ENCODE measurements around the gene ECPAS.
"Not testable (repeated sequence)": the region's sequence is repeated elsewhere in the genome, so short reads cannot be mapped to it uniquely, and the experiment has no call there.

The ECPAS gene

DNA sequence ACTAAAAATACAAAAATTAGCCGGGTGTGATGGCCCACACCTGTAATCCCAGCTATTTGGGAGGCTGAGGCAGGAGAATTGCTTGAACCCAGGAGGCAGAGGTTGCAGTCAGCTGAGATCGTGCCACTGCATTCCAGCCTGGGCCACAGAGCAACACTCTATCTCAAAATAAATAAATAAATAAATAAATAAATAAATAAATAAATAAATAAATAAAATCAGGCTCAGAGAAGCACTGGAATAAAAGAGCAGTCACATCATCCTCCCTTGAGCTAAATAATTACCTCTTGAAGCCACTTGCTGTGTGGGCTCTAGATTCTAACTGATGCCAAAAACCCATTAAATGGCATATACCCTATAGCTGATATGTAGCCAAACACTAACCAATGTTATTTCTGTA is 13.0 kb upstream of the ECPAS start:
- not testable (repeated sequence) for H3K9me3 Mint-ChIP-seq; H3K4me1 Mint-ChIP-seq (ENCODE audit: low read depth in 2 of 2); H3K27ac Mint-ChIP-seq; H3K4me3 Mint-ChIP-seq; H3K36me3 Mint-ChIP-seq (ENCODE audit: insufficient read depth); ATAC-seq (replicated peaks); DNase-seq
- peaks cover 11 to 18% of the 10 kb centered on the region in 2 donors for H3K27me3 Mint-ChIP-seq

DNA sequence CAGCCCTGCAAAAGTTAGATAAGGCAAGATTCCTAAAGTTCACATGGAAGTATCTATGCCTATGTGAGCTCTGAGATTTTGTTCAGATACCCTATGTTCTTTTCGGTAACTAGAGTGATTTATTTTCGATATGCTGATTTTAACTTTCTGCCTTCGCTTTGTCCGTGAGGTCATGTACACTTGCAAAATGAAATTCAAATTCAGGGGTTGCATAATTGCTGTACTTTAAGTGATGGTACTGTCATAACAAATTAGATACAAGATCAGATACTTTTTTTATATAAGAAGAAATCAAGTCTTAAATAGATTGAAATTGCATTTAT is 350 bp upstream of the ECPAS start:
- ATAC-seq (replicated peaks) (no peak), DNase-seq (no peak)
- peak overlapping the region; percentile 80 to 86 for H3K27ac Mint-ChIP-seq
- peaks cover 11% of the 10 kb centered on the region for H3K36me3 Mint-ChIP-seq (ENCODE audit: insufficient read depth)
- peak overlapping the region; percentile 78 to 83 for H3K4me3 Mint-ChIP-seq
- H3K4me1 Mint-ChIP-seq (ENCODE audit: low read depth in 2 of 2) = peaks cover 15 to 25% of the 10 kb centered on the region in 2 donors
- H3K9me3 Mint-ChIP-seq = no peaks in the 10 kb centered on the region
- H3K27me3 Mint-ChIP-seq = peaks cover 0 to 5% of the 10 kb centered on the region in 2 donors

DNA sequence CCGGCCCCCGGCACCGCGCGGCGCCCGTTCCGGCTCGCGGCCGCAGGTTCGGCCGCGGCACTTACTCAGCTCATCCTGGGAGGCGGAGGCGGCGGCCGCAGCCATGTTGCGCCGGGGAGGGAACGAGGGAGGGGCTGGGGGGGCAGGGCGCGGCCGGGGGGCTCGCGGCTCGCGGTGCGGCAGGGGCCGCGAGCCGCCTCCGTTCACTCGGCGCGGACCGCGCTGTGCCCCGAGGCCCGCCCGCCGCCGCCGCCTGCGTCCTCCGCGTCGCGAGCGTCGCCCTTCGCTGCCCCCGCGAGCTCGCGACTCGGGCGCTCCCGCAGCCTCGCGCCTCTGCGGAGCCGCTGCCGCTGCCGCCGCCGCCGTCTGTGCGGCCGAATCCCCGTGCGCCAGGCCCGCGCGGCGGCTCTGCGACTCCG is 735 bp downstream of the ECPAS start:
- DNase-seq (peak in 2 of 3 experiments; percentile 24 to 51), ATAC-seq (replicated peaks) (peak; percentile 46)
- no peaks in the 10 kb centered on the region for H3K9me3 Mint-ChIP-seq
- peaks cover 18 to 31% of the 10 kb centered on the region in 2 donors for H3K4me1 Mint-ChIP-seq (ENCODE audit: low read depth in 2 of 2)
- peak overlapping the region in 1 of 2 donors; percentile 84 for H3K4me3 Mint-ChIP-seq
- no peak overlapping the region for H3K27ac Mint-ChIP-seq
- peaks cover 14% of the 10 kb centered on the region for H3K36me3 Mint-ChIP-seq (ENCODE audit: insufficient read depth)
- peaks cover 0 to 5% of the 10 kb centered on the region in 2 donors for H3K27me3 Mint-ChIP-seq

DNA sequence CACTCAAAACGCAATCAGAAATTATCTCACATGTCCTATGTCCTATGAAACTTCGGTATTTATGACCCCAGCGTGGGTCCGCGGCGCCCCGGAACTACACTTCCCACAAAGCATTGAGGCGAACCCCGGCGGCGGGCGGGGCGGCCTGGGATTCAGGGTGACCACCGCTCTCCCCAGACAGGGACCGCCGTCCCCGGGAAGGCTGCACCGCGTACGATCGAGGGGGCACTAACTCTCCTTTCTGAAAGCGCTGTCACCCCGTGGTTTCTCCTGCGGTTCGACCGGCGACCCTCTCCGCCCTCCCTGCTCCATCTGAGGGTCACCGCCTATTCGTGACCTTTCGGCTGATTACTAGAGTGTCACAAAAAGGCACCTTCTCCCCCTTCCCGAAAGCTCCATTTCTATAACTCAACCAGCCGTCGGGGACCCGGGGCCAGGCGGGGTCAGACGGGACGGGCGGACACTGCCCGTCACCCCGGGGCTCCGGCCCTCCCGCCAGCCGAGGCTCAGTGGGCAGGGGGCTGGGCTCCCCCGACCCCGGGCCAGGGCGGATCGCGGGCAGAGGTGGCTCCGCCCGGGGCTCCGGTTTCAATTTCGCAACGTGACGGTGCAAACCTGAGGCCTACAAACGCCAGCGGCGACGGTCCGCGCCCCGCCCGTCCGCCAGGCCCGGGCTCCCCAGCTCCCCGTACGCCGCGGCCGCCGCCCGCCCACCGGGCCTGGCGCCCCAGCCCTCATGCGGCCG is 1.3 kb downstream of the ECPAS start:
- peak overlapping the region; percentile 13 to 92 for H3K27ac Mint-ChIP-seq
- H3K36me3 Mint-ChIP-seq (ENCODE audit: insufficient read depth) = peaks cover 14% of the 10 kb centered on the region
- ATAC-seq (replicated peaks) (peak; percentile 45), DNase-seq (peak; percentile 36 to 47 (median 46))
- peaks cover 18 to 32% of the 10 kb centered on the region in 2 donors for H3K4me1 Mint-ChIP-seq (ENCODE audit: low read depth in 2 of 2)
- peak overlapping the region; percentile 84 to 86 for H3K4me3 Mint-ChIP-seq
- H3K27me3 Mint-ChIP-seq = peaks cover 0 to 3% of the 10 kb centered on the region in 2 donors
- H3K9me3 Mint-ChIP-seq = no peaks in the 10 kb centered on the region

DNA sequence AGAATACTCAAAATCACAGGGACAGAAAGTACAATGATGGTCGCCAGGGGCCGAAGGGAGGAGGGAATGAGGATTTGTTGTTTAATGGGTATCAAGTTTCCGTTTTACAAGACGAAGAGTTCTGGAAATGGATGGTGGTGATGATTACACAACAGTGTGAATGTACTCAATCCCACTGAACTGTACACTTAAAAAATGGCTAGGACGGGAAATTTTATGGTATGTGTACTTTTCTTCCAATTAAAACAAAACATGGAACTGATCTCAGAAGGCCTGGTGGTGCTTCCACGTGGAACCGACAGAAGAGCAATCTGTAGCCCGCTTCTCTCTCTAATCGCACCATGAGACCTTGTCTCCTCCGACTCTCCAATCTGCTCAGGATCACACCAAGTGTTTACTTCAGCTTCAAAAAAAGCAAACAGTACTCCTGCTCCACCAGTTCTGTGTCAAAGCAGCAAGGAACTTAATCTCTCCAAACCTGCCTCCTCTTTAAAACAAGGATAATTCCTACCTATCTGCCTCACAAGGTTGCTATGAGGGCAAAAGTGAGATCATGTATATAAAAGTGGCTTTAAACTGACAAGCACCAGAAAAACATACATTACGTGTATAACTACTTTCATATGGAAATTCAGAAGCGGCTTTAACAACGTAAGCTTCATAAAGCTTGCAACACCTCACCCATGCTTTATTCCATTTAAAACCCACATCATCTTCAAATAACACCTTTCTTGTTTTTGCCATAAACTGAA is 2.1 kb downstream of the ECPAS start:
- Mint-ChIP-seq H3K4me3 (peak overlapping the region; percentile 84 to 86), H3K27me3 (no peaks in the 10 kb centered on the region), H3K4me1 (ENCODE audit: low read depth in 2 of 2) (peaks cover 22 to 40% of the 10 kb centered on the region in 2 donors), H3K27ac (peak overlapping the region; percentile 13 to 92), H3K9me3 (no peaks in the 10 kb centered on the region), H3K36me3 (ENCODE audit: insufficient read depth) (peaks cover 14% of the 10 kb centered on the region)
- DNase-seq (no peak), ATAC-seq (replicated peaks) (no peak)

DNA sequence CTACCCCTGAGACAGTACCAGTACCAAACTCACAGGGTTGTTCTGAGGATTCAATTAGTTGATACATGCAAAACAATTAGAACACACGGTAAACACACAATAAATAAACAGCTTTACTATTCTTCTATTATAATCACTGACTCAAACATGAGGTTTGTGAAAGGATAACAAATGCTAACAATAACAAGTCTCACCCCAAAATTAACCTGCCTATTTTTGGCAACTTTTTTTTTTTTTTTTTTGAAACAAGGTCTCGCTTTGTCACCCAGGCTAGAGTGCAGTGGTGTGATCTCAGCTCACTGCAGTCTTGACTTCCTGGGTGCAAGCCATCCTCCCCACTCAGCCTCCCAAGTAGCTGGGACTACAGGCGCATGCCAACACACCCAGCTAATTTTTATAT is 6.5 kb downstream of the ECPAS start:
- Mint-ChIP-seq H3K36me3 (ENCODE audit: insufficient read depth) (peaks cover 9% of the 10 kb centered on the region), H3K27me3 (no peaks in the 10 kb centered on the region), H3K4me1 (ENCODE audit: low read depth in 2 of 2) (peaks cover 32 to 60% of the 10 kb centered on the region in 2 donors), H3K4me3 (no peak overlapping the region), H3K27ac (no peak overlapping the region), H3K9me3 (no peaks in the 10 kb centered on the region)
- no peak for ATAC-seq (replicated peaks)
- no peak for DNase-seq

DNA sequence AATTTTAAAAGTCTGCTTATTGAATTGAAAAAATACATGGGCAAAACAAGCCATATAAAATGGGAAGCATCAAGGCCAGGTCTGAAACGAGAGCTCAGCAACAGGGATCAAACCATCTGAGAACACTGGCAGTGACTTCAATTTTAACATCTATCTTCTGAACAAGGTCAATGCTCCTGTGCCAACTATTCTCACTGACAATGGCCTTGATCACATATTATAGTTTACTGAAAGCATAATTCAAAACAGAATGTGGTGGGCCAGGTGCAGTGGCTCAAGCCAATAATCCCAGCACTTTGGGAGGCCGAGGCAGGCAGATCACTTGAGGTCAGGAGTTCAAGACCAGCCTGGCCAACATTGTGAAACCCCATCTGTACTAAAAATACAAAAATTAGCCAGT is 9.0 kb downstream of the ECPAS start:
- DNase-seq (no peak), ATAC-seq (replicated peaks) (no peak)
- Mint-ChIP-seq H3K4me1 (ENCODE audit: low read depth in 2 of 2) (peaks cover 28 to 54% of the 10 kb centered on the region in 2 donors), H3K36me3 (ENCODE audit: insufficient read depth) (peaks cover 3% of the 10 kb centered on the region), H3K27me3 (no peaks in the 10 kb centered on the region), H3K27ac (no peak overlapping the region), H3K9me3 (no peaks in the 10 kb centered on the region), H3K4me3 (no peak overlapping the region)

DNA sequence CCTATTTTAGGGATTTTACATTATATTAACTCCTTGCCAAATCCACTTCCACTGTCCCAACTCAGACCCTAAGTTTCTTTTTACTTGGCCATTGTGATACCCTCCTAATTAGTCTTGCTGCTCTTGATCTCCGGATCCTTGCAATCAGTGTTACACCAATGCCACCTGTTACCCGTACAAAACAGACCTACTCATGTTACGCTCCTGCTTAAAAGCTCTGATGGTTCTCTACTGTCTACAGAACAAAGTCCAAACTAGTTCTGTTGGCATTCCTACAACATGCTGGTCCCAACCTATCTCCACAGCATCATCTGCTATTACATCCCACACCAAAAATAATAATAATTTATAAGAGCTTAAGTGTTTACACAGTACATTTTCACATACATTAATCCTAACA is 9.8 kb downstream of the ECPAS start:
- peaks cover 28 to 54% of the 10 kb centered on the region in 2 donors for H3K4me1 Mint-ChIP-seq (ENCODE audit: low read depth in 2 of 2)

DNA sequence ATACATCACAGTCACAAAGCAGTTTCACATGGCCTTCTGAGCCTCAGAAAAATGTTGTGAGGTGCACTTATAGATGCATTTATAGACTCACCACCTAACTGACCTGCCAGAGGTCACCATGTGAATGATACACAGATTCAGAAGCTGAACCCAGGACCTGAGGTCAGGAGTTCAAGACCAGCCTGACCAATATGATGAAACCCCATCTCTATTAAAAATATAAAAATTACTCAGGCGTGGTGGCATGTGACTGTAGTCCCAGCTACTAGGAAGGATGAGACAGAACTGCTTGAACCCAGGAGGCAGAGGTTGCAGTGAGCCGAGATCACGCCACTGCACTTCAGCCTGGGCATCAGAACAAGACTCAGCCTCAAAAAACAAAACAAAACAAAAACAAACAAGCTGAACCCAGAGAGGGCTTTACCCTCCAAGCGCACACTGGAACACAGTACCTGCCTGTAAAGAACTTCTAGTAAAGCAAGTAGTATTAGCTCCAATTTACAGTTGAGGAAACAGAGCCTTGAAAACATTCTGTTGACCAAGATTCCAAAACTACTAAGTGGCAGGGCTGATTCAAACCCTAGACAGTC is 16.3 kb downstream of the ECPAS start:
- Mint-ChIP-seq H3K9me3 (no peaks in the 10 kb centered on the region), H3K27me3 (no peaks in the 10 kb centered on the region), H3K4me3 (no peak overlapping the region), H3K4me1 (ENCODE audit: low read depth in 2 of 2) (peaks cover 27 to 46% of the 10 kb centered on the region in 2 donors), H3K27ac (peak overlapping the region in 1 of 2 donors; percentile 0), H3K36me3 (ENCODE audit: insufficient read depth) (no peaks in the 10 kb centered on the region)
- DNase-seq (no peak), ATAC-seq (replicated peaks) (no peak)

More for the DNA sequence above, 9.8 kb downstream of the ECPAS start:
- Mint-ChIP-seq H3K27me3 (no peaks in the 10 kb centered on the region), H3K9me3 (no peaks in the 10 kb centered on the region), H3K4me3 (no peak overlapping the region), H3K36me3 (ENCODE audit: insufficient read depth) (peaks cover 3% of the 10 kb centered on the region), H3K27ac (peak overlapping the region in 1 of 2 donors; percentile 6)
- DNase-seq (no peak), ATAC-seq (replicated peaks) (no peak)

DNA sequence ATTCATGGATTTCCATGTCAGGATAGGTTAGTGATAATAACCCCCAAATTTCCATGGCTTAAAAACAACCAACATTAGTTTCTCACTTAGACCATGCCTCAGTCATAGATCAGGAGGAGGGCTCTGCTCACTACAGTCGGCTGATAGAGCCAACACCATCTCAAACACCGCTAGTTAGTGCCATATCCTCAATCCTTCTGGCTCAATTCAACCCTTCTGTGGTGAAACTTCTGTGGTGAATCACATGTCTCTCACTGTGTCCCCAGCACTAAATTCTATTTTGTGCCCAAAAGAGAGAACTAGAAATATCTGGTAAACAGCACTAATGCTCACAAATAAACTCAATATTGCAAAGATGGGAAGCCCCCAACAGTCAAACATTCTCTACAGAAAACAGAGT is 21.1 kb downstream of the ECPAS start:
- Mint-ChIP-seq H3K4me1 (ENCODE audit: low read depth in 2 of 2) (peaks cover 20 to 34% of the 10 kb centered on the region in 2 donors), H3K27ac (no peak overlapping the region), H3K27me3 (no peaks in the 10 kb centered on the region), H3K4me3 (no peak overlapping the region), H3K9me3 (peaks cover 0 to 6% of the 10 kb centered on the region in 2 donors), H3K36me3 (ENCODE audit: insufficient read depth) (no peaks in the 10 kb centered on the region)
- ATAC-seq (replicated peaks) (no peak), DNase-seq (no peak)

DNA sequence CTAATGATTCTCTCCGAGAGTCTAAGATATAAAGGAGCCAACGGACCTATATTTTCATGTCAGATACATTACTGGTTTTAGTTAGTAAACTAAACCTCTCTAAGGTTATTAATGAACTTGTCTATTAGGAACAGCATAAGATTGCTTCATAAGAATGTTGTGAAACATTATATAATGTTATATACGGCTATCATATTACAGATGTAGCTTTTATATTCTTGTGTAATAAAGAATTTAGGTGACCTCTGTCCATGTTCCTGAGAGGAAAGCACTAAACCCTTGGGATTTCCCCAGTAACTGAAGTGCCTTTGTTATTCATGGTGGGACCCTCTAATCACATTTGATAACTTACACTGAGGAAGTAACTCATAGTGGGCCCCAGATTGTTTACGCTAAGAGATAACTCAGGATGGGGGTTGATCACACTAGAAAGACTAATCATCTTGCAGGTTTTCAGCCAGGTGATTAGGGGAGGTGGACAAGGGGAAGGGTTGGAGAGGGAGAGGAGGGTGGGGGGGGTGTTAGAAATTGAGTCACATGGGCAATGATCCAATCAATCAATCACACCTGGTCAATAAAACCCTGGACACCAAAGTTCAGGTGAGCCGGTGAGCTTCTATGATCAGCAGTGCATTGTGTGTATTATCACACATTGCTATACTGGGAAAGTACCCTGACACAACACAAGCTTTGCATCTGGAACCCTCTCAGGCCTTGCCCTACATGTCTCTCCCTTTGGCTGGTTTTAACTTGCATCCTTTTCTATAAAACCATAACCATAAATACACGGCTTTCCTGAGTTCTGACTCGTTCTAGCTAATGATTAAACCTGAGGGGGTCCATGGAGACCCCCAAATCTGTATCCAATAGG is 25.8 kb downstream of the ECPAS start:
- H3K4me3 Mint-ChIP-seq = no peak overlapping the region
- no peaks in the 10 kb centered on the region for H3K27me3 Mint-ChIP-seq
- no peak overlapping the region for H3K27ac Mint-ChIP-seq
- no peak for DNase-seq
- H3K4me1 Mint-ChIP-seq (ENCODE audit: low read depth in 2 of 2) = peaks cover 23 to 48% of the 10 kb centered on the region in 2 donors
- peaks cover 0 to 6% of the 10 kb centered on the region in 2 donors for H3K9me3 Mint-ChIP-seq
- H3K36me3 Mint-ChIP-seq (ENCODE audit: insufficient read depth) = no peaks in the 10 kb centered on the region
- ATAC-seq (replicated peaks) = peak; percentile 44

DNA sequence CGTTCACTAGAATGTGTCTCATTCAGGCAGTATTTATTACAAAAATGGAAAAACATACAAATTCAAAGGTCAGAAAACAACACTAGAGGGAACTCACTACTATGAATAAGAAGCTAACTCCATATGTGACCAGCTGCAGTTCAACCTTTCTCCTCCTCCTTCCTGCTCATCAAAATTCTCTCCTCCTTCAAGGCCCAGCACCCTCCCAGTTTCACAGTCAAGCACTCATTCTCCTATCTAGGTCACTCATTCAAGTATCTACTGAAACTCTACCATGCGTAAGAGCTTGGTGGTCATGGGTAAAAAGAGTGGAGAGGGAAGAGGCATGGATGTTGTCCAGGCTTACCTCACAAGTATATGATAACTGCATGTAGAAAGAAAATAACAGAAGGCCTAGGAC is 27.7 kb downstream of the ECPAS start:
- Mint-ChIP-seq H3K27me3 (no peaks in the 10 kb centered on the region), H3K9me3 (peaks cover 0 to 2% of the 10 kb centered on the region in 2 donors), H3K4me3 (no peak overlapping the region), H3K27ac (peak overlapping the region; percentile 15 to 71), H3K36me3 (ENCODE audit: insufficient read depth) (no peaks in the 10 kb centered on the region), H3K4me1 (ENCODE audit: low read depth in 2 of 2) (peaks cover 30 to 47% of the 10 kb centered on the region in 2 donors)
- ATAC-seq (replicated peaks) = peak; percentile 22
- no peak for DNase-seq

DNA sequence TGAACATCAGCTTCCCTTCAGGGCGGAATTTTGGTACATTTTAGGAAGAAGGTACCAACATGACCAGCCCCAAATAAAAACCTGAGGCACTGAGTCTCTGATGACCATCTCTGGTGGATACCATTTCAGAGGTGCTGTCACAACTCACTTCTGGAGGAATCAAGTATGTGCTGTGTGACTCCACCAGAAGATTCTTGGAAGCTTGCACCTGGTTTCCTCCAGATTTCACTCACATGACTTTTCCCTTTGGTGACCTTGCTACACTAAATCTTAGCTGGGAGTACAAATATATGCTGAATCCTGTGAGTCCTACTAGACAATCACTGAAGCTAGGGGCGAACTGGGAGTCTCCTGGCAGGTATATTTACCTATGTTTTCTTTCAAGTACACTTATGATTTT is 28.5 kb downstream of the ECPAS start:
- peaks cover 30 to 44% of the 10 kb centered on the region in 2 donors for H3K4me1 Mint-ChIP-seq (ENCODE audit: low read depth in 2 of 2)
- no peaks in the 10 kb centered on the region for H3K27me3 Mint-ChIP-seq
- DNase-seq (no peak), ATAC-seq (replicated peaks) (no peak)
- H3K36me3 Mint-ChIP-seq (ENCODE audit: insufficient read depth) = no peaks in the 10 kb centered on the region
- H3K27ac Mint-ChIP-seq = peak overlapping the region in 1 of 2 donors; percentile 71
- no peaks in the 10 kb centered on the region for H3K9me3 Mint-ChIP-seq
- no peak overlapping the region for H3K4me3 Mint-ChIP-seq
